MCF 10A (cell line): ENCODE data around the gene ACTN4. TPM values are rescaled to one million over a fixed set of nuclear protein-coding genes. Genes with fewer than 3 reads are reported as not detected.

Experiments used
- BruUV-seq: library from RNA; stranded (reverse); fragments of 400-500 nt; replicated peaks from 2 replicates; lab custom pipeline; 2021; lab: Mats Ljungman, UMichigan
- CTCF ChIA-PET: fragments of 300-600 bp; sonication (Branson Sonifier 250); formaldehyde crosslinking; extraction: SDS; loops from one replicate; lab custom pipeline; 2021; ENCODE audit warnings: antibody characterized with exemption, inconsistent platforms; lab: Yijun Ruan, JAX
- POLR2A ChIA-PET: fragments of 300-600, 350-650 bp; sonication (Branson Sonifier 250); formaldehyde crosslinking; extraction: SDS; loops from one replicate; lab custom pipeline; 2020; ENCODE audit warnings: antibody characterized with exemption, inconsistent platforms; lab: Yijun Ruan, JAX
- DNase-seq: peaks from one replicate; pipeline ENCODE4 v3.0.0-alpha.2; 2018; ENCODE audit not compliant: unreplicated experiment
- H3K27ac Mint-ChIP-seq: one replicate; pipeline ENCODE4 v1.8.0; 2022; ENCODE audit warnings: mild to moderate bottlenecking, low read depth, mixed read lengths; ENCODE audit not compliant: unreplicated experiment
- H3K27me3 Mint-ChIP-seq: one replicate; pipeline ENCODE4 v1.8.0; 2022; ENCODE audit warnings: mixed read lengths; ENCODE audit not compliant: insufficient read depth, unreplicated experiment
- H3K36me3 Mint-ChIP-seq: one replicate; pipeline ENCODE4 v1.8.0; 2022; ENCODE audit warnings: mild to moderate bottlenecking, moderate library complexity, mixed read lengths; ENCODE audit not compliant: insufficient read depth, unreplicated experiment
- H3K4me1 Mint-ChIP-seq: one replicate; pipeline ENCODE4 v1.8.0; 2022; ENCODE audit warnings: mixed read lengths; ENCODE audit not compliant: insufficient read depth, unreplicated experiment
- H3K4me3 Mint-ChIP-seq: one replicate; pipeline ENCODE4 v1.8.0; 2022; ENCODE audit warnings: mild to moderate bottlenecking, moderate library complexity, mixed read lengths; ENCODE audit not compliant: unreplicated experiment
- H3K9me3 Mint-ChIP-seq: one replicate; pipeline ENCODE4 v1.8.0; 2022; ENCODE audit warnings: mixed read lengths; ENCODE audit not compliant: unreplicated experiment
- intact Hi-C: fragments of 100-400 bp; cut with micrococcal nuclease; formaldehyde crosslinking; loops from 2 replicates; pipeline ENCODE4 v1.14.1; 2022
- total RNA-seq: library from RNA; stranded (reverse); gene quantifications from 2 replicates; pipeline ENCODE4 v1.2.3, GENCODE V29; 2022
- TF ChIP-seq, protein P1 (sequence below): fragments of 200-600 bp; IDR thresholded peaks from one replicate; pipeline ENCODE4 v1.8.0; 2022; ENCODE audit warnings: antibody characterized with exemption, mild to moderate bottlenecking; ENCODE audit not compliant: unreplicated experiment

ACTN4 gene
- total RNA-seq, 1 experiment from 2014 or later: 300 TPM

DNA sequence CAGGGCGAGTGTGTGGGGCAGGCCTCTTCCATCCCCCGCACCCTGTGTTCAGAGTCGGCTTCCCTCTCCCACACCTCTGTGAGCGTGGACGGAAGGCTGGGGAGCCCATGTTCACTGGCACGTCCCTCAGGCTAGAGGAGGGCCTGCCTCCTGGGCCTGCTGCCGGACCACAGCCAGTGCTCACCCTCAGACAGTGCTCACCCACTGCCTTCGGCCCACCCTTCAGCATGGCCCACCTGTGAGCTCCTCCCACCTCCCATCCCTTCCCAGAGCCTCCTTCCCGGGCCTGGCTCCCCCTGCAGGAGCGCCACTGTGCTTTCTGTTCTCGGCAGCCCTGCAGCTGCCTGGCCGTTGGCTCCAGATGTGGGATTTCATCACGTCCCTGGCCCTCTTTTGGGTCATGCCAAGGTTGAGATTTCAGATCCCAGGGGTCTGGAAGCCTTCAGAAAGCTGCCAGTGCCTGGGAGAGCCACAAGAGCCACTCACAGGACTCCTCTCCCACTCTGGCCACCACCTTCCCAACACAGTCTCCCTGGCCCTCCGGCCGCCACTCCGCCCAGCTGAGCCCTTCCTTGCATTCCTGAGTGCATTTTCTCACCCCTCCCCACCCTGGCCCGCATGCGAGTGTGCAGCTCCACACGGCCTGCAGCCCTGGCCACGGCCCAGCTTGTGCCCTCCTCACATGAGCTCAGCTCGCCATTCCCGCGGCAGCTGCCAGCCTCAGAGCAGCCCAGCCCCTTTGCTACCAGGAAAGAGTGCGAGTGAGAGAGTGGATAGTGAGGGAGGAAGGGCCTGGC, 71.5 kb downstream of the ACTN4 start:
- intact Hi-C loops: loop anchor here (2.0 to 10.0 kb wide), 2 partner anchors 70 to 164 kb away; no protein-coding TSS in a partner anchor
- Mint-ChIP-seq H3K36me3 (peaks cover 92% of the 10 kb centered on the region), H3K4me3 (peak overlapping the region; percentile 43), H3K27ac (peak overlapping the region; percentile 75), H3K27me3 (no peaks in the 10 kb centered on the region), H3K9me3 (no peaks in the 10 kb centered on the region), H3K4me1 (peaks cover 13% of the 10 kb centered on the region)
- BruUV-seq: no TSS peak
- ChIA-PET CTCF (interaction anchor here (0.6 to 1.5 kb wide), 4 partner anchors 8 to 1165 kb away, joined by 3 to 9 read pairs (median 3); no protein-coding TSS in a partner anchor), POLR2A (interaction anchor here (0.6 to 2.3 kb wide), 8 partner anchors 8 to 787 kb away, joined by 3 to 10 read pairs (median 4); partner anchors contain the start of genes MRPS12 and SARS2)
- TF ChIP-seq, protein P1, sequence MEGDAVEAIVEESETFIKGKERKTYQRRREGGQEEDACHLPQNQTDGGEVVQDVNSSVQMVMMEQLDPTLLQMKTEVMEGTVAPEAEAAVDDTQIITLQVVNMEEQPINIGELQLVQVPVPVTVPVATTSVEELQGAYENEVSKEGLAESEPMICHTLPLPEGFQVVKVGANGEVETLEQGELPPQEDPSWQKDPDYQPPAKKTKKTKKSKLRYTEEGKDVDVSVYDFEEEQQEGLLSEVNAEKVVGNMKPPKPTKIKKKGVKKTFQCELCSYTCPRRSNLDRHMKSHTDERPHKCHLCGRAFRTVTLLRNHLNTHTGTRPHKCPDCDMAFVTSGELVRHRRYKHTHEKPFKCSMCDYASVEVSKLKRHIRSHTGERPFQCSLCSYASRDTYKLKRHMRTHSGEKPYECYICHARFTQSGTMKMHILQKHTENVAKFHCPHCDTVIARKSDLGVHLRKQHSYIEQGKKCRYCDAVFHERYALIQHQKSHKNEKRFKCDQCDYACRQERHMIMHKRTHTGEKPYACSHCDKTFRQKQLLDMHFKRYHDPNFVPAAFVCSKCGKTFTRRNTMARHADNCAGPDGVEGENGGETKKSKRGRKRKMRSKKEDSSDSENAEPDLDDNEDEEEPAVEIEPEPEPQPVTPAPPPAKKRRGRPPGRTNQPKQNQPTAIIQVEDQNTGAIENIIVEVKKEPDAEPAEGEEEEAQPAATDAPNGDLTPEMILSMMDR: peak; percentile 31
- DNase-seq: no peak

DNA sequence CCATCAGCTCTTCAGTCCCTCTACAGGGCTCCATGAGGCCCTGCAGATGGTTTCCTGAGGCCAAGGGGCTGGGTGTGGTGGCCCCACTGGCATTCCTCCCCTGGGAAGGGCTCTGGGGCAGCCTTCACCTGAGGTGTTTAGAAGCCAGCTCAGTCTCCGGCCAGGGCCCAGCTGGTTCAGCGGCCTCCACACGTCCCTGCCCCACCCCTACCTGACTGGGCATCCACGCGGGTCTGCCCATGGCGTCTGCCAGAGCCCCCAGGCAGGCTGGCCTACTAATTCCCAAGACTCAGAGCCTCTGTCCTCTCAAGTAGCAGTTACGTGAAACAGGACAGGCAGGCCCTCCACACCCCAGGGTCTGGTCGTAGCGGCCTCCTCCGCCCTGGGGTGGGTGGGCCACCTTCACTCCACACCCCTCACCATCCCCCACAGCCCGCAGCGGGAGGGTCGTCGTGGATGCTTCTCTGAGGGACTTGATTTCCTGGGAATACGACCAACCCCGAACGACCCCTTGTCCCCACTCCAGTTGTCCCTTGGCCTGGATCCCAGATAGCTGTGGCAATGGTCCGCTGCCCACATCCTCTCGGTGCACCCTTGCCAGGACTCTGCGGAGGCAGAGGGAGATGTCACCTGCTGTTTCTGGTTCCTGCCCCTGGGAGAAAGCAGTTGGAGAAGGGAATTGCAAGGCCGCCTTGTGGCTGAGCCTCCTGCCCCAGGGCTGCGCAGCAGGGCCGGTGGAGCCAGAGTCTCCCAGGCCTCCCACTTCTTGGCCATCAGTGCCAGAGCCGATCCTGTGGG, 72.5 kb downstream of the ACTN4 start:
- Mint-ChIP-seq H3K27ac (peak overlapping the region; percentile 75), H3K4me3 (no peak overlapping the region), H3K4me1 (peaks cover 13% of the 10 kb centered on the region), H3K36me3 (peaks cover 91% of the 10 kb centered on the region), H3K27me3 (no peaks in the 10 kb centered on the region), H3K9me3 (no peaks in the 10 kb centered on the region)
- BruUV-seq: no TSS peak
- intact Hi-C loops: loop anchor here (2.0 to 10.0 kb wide), 2 partner anchors 71 to 165 kb away; no protein-coding TSS in a partner anchor
- POLR2A ChIA-PET: interaction anchor here (0.6 to 2.3 kb wide), 5 partner anchors 9 to 211 kb away, joined by 4 to 10 read pairs (median 4); partner anchors contain the start of genes MRPS12 and SARS2
- TF ChIP-seq, protein P1: no peak
- DNase-seq: no peak
- CTCF ChIA-PET: interaction anchor here (0.5 to 1.5 kb wide), 6 partner anchors 9 to 261 kb away, joined by 3 to 9 read pairs (median 3); no protein-coding TSS in a partner anchor

DNA sequence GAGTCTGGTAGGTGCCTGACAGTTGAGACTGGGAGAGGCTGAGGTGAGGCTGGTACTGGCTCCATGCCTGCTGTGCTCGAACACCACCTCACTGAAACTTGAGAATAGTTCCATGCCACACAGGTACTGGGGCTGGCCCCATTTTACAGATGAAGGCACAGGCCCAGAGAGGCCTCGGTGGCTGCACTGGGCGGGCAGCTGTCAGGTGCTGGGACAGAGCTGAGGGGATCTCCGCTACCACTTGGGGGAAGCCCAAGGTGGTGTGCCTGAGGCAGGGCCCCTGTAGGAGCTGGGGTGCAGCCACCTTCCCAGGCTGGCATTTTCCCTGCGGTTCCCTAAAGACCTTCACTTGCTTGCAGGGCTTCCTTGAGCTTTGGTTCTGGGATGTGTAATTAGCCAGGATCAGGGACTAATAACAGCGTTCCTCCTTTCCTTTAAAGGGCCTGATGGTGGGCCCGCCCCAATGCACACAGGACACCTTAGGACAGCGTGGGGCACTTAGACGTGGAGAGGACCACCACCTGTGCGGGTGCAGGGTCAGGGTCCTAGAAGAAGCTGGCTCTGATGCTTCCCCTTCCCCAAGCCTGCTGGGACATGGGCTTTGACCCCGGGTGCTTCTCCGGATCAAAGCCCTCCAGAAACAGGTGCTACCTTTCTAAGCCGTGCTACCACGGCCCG, 73.2 kb downstream of the ACTN4 start:
- no TSS peak for BruUV-seq
- CTCF ChIA-PET: interaction anchor here (0.5 to 1.2 kb wide), 4 partner anchors 8 to 407 kb away, joined by 3 to 4 read pairs (median 3); no protein-coding TSS in a partner anchor

More for the DNA sequence above, 73.2 kb downstream of the ACTN4 start:
- Mint-ChIP-seq H3K27me3 (no peaks in the 10 kb centered on the region), H3K4me1 (peaks cover 13% of the 10 kb centered on the region), H3K27ac (no peak overlapping the region), H3K9me3 (no peaks in the 10 kb centered on the region), H3K36me3 (peaks cover 90% of the 10 kb centered on the region), H3K4me3 (no peak overlapping the region)
- POLR2A ChIA-PET: interaction anchor here (0.6 to 2.3 kb wide), 2 partner anchors 11 to 72 kb away, joined by 4 to 10 read pairs; no protein-coding TSS in a partner anchor
- TF ChIP-seq, protein P1: no peak
- intact Hi-C loops: no loop called here
- no peak for DNase-seq
